Prostate gland (tissue), 2 donors: ENCODE results near the gene CEP85L. TPM values are rescaled to one million over a fixed set of nuclear protein-coding genes. Genes with fewer than 3 reads are reported as not detected.

Source experiments
- DNase-seq: peaks from one replicate; pipeline ENCODE4 v3.0.0-alpha.2; 2019; ENCODE audit warnings: low spot score
- H3K27ac ChIP-seq, 2 donors: fragments of 200-600 bp; sonication (generic); 2 replicates each; pipeline ENCODE4 v1.5.1; 2017 to 2019
- H3K27me3 ChIP-seq: fragments of 200-600 bp; sonication (generic); replicated peaks from 2 replicates; pipeline ENCODE4 v1.5.1; 2019; ENCODE audit not compliant: insufficient read depth
- H3K36me3 ChIP-seq, 2 donors: fragments of 200-600 bp; sonication (generic); 1 replicate in 1 of 2; 2 replicates in 1 of 2; pipeline versions ENCODE4 v1.5.1 to v1.8.1; 2017 to 2019
- H3K4me1 ChIP-seq: fragments of 200-600 bp; sonication (generic); replicated peaks from 2 replicates; pipeline ENCODE4 v1.5.1; 2019
- H3K4me3 ChIP-seq, 2 donors: fragments of 200-600 bp; sonication (generic); 2 replicates each; pipeline ENCODE4 v1.5.1; 2017 to 2019
- H3K9me3 ChIP-seq: fragments of 200-600 bp; sonication (generic); 2 replicates; pipeline ENCODE4 v1.5.1; 2017
- POLR2A ChIP-seq: fragments of 450-650 bp; IDR thresholded peaks from one replicate; pipeline ENCODE4 v1.6.1; 2016; ENCODE audit warnings: antibody characterized with exemption, mild to moderate bottlenecking
- POLR2AphosphoS5 ChIP-seq: sonication (generic); formaldehyde crosslinking; IDR thresholded peaks from one replicate; pipeline ENCODE4 v1.6.1; 2017; ENCODE audit warnings: antibody characterized with exemption
- WGBS: methylation state at CpG from one replicate; pipeline ENCODE4 v1.1.5; 2018; 5-methylcytosine and 5-hydroxymethylcytosine counted together
- intact Hi-C: fragments of 100-400 bp; cut with DNase I; formaldehyde crosslinking; loops from one replicate; pipeline ENCODE4 v1.14.2; 2022
- total RNA-seq, 2 donors: library from RNA; depleted of rRNA; stranded (reverse); fragments of >200 nt; gene quantifications; one replicate each; pipeline ENCODE4 v1.1.0, GENCODE V29; 2016
- TF ChIP-seq, protein P1 (sequence below), 4 experiments: fragments of 200-600 bp in 2 of 4; fragments of 450-650 bp in 2 of 4; sonication (generic) in 2 of 4; IDR thresholded peaks; 1 replicate in 3 of 4; 2 replicates in 1 of 4; pipeline ENCODE4 v1.5.1; 2016 to 2019; ENCODE audit warnings: antibody characterized with exemption in 4 of 4, mild to moderate bottlenecking in 2 of 4, moderate library complexity in 2 of 4

Gene CEP85L
- total RNA-seq, 2 donors from 2014 or later: 2.7 to 33.5 TPM

DNA sequence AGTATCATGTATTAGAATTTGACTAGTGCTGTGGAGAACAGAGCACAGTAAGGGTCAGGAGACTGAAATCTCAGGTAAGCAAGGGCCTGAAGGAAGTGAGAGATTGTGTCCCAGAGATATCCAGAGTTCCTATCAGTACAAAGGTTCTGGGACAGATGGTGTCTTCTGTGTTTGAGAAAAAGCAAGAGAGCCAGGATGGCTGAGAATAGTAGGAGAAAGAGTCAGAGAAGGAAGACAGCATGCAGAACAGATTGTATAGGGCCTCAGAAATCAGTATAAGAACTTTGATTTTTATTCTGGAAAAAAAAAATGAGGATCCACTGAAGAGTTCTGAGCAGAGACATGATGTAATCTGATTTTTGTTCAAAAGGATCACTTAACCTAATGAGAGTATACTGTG lies 178.1 kb downstream of the CEP85L start:
- no peaks in the 10 kb centered on the region for H3K4me1 ChIP-seq
- TF ChIP-seq, protein P1, sequence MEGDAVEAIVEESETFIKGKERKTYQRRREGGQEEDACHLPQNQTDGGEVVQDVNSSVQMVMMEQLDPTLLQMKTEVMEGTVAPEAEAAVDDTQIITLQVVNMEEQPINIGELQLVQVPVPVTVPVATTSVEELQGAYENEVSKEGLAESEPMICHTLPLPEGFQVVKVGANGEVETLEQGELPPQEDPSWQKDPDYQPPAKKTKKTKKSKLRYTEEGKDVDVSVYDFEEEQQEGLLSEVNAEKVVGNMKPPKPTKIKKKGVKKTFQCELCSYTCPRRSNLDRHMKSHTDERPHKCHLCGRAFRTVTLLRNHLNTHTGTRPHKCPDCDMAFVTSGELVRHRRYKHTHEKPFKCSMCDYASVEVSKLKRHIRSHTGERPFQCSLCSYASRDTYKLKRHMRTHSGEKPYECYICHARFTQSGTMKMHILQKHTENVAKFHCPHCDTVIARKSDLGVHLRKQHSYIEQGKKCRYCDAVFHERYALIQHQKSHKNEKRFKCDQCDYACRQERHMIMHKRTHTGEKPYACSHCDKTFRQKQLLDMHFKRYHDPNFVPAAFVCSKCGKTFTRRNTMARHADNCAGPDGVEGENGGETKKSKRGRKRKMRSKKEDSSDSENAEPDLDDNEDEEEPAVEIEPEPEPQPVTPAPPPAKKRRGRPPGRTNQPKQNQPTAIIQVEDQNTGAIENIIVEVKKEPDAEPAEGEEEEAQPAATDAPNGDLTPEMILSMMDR (IDR thresholded peaks at IDR 0.05): no peak
- TF ChIP-seq POLR2A (no peak), POLR2AphosphoS5 (no peak)
- no peak for DNase-seq
- H3K27me3 ChIP-seq: no peaks in the 10 kb centered on the region
- intact Hi-C loops: no loop called here
- H3K9me3 ChIP-seq: no peaks in the 10 kb centered on the region
- H3K4me3 ChIP-seq: no peak overlapping the region
- H3K36me3 ChIP-seq: no peaks in the 10 kb centered on the region
- H3K27ac ChIP-seq: no peak overlapping the region

GRCh38 chr6:118469468-118469867 lies 181.9 kb downstream of the CEP85L start:
- Histone ChIP-seq H3K9me3 (no peaks in the 10 kb centered on the region), H3K36me3 (no peaks in the 10 kb centered on the region), H3K27me3 (no peaks in the 10 kb centered on the region), H3K4me3 (no peak overlapping the region), H3K4me1 (no peaks in the 10 kb centered on the region), H3K27ac (no peak overlapping the region)
- 97% methylated on average over 4 of the region's 4 CpGs for WGBS
- intact Hi-C loops: no loop called here
- TF ChIP-seq, protein P1 (IDR thresholded peaks at IDR 0.05): no peak
- TF ChIP-seq POLR2A: no peak
- no peak for DNase-seq

GRCh38 chr6:118468682-118469465 lies 182.5 kb downstream of the CEP85L start:
- no peak for TF ChIP-seq POLR2A
- H3K4me1 ChIP-seq: no peaks in the 10 kb centered on the region
- peak; percentile 5 for DNase-seq
- intact Hi-C loops: no loop called here
- WGBS: 35% methylated on average over 4 of the region's 4 CpGs
- no peak overlapping the region for H3K27ac ChIP-seq
- no peak overlapping the region for H3K4me3 ChIP-seq
- H3K27me3 ChIP-seq: no peaks in the 10 kb centered on the region
- no peaks in the 10 kb centered on the region for H3K36me3 ChIP-seq
- H3K9me3 ChIP-seq: no peaks in the 10 kb centered on the region

DNA sequence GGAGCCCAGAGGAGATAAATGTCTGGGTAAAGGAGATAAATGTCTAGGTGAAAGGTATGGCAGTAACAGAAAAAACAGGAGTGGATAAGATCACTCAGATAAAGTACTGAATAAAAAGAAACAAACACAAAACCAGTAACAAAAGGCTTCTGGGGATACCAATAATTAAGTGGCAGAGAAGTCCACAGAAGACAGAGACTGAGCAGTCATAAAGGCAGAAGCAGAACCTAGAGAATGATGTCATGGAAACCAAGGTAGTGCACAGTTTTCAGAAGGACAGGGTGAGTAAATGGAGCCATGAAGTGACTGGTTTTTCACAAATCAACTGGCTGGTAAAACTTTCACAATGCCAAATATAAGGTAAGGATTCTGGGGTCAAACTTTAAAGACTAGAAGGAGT lies 184.2 kb downstream of the CEP85L start:
- no peaks in the 10 kb centered on the region for H3K4me1 ChIP-seq
- intact Hi-C loops: no loop called here
- TF ChIP-seq, protein P1 (IDR thresholded peaks at IDR 0.05): no peak
- TF ChIP-seq POLR2AphosphoS5 (no peak), POLR2A (no peak)
- H3K36me3 ChIP-seq: no peaks in the 10 kb centered on the region
- H3K27me3 ChIP-seq: no peaks in the 10 kb centered on the region
- H3K9me3 ChIP-seq: no peaks in the 10 kb centered on the region
- H3K27ac ChIP-seq: no peak overlapping the region
- no peak for DNase-seq
- H3K4me3 ChIP-seq: no peak overlapping the region

DNA sequence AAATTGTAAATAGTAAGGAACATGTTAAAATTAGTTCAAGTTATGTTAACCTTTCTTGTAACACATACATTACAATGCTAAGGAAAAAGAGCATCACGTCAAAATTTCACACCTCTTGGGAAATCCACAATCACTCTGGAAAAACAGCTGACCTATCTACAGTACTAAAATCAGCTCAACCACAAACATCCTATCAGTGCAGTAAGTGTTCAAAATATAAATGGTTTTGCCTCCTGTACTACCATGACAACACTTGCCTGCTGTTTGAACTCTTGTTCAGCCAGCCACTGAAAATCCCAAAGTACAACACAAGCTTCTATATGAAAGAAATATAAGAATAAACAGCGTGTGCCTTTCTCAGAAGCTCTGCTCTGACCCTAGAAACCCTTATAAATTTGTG lies 186.8 kb downstream of the CEP85L start:
- 90% methylated on average over 2 of the region's 2 CpGs for WGBS
- no peaks in the 10 kb centered on the region for H3K36me3 ChIP-seq

More for the DNA sequence above, 186.8 kb downstream of the CEP85L start:
- intact Hi-C loops: no loop called here
- Histone ChIP-seq H3K27ac (no peak overlapping the region), H3K4me1 (no peaks in the 10 kb centered on the region), H3K27me3 (no peaks in the 10 kb centered on the region), H3K9me3 (no peaks in the 10 kb centered on the region), H3K4me3 (no peak overlapping the region)
- no peak for DNase-seq
- TF ChIP-seq, protein P1 (IDR thresholded peaks at IDR 0.05): no peak
- TF ChIP-seq POLR2A (no peak), POLR2AphosphoS5 (no peak)
